ENCODE data around the gene RCSD1. TPM values are rescaled to one million over a fixed set of nuclear protein-coding genes. Genes with fewer than 3 reads are reported as not detected.

Gene RCSD1
- total RNA-seq, 4 donors from 2014 or later, result 16.8 to 19.0 (median 18.5) TPM

DNA sequence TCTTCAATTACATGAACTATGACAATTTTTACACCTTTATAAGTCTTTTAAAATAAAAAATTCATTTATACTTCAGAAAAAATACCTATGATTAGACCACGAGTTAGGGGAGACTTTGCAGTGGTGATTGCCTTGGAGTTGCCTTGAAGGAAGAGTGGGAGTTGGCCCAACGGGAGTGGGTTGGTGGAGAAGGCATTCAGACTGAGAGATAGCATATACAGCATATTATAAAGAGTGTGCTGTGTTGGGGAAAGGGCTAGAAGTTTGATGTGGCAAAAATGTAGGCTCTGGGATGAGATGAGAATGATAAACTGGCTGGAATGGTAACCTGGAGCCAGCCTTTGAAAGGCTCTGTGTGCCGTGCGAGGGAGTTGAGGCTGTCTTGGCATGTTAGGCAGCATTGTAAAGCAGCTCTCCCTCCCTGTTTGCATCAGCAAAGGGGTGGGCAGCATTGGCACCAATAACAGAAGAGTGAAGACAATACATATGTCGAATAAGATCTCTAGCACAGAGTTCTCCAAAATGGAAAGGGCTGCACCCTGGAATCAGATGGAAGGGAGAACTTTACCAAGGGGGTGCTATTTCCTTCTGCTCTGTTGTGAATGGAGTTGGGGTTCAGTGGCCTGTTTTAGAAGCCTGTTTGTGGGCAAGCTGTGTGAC lies 116.1 kb downstream of the RCSD1 start:
- Histone ChIP-seq H3K27me3 (no peaks in the 10 kb centered on the region), H3K4me1 (peaks cover 11 to 76% (median 46%) of the 10 kb centered on the region in 4 donors), H3K27ac (replicated peaks in 1 of 4) (no peak overlapping the region), H3K4me3 (no peak overlapping the region), H3K9me3 (no peaks in the 10 kb centered on the region), H3K36me3 (no peaks in the 10 kb centered on the region)
- WGBS, result 75% methylated on average over 5 of the region's 5 CpGs
- intact Hi-C loops (cut with DNase I), result no loop called here
- DNase-seq (ENCODE audit: extremely low spot score), result no peak
- TF ChIP-seq POLR2AphosphoS5 (IDR thresholded peaks at IDR 0.05) (no peak), EP300 (IDR thresholded peaks at IDR 0.05) (no peak), POLR2A (IDR thresholded peaks at IDR 0.05; ENCODE audit: low read depth) (no peak)
- TF ChIP-seq, protein P1, sequence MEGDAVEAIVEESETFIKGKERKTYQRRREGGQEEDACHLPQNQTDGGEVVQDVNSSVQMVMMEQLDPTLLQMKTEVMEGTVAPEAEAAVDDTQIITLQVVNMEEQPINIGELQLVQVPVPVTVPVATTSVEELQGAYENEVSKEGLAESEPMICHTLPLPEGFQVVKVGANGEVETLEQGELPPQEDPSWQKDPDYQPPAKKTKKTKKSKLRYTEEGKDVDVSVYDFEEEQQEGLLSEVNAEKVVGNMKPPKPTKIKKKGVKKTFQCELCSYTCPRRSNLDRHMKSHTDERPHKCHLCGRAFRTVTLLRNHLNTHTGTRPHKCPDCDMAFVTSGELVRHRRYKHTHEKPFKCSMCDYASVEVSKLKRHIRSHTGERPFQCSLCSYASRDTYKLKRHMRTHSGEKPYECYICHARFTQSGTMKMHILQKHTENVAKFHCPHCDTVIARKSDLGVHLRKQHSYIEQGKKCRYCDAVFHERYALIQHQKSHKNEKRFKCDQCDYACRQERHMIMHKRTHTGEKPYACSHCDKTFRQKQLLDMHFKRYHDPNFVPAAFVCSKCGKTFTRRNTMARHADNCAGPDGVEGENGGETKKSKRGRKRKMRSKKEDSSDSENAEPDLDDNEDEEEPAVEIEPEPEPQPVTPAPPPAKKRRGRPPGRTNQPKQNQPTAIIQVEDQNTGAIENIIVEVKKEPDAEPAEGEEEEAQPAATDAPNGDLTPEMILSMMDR (IDR thresholded peaks at IDR 0.05), result no peak

DNA sequence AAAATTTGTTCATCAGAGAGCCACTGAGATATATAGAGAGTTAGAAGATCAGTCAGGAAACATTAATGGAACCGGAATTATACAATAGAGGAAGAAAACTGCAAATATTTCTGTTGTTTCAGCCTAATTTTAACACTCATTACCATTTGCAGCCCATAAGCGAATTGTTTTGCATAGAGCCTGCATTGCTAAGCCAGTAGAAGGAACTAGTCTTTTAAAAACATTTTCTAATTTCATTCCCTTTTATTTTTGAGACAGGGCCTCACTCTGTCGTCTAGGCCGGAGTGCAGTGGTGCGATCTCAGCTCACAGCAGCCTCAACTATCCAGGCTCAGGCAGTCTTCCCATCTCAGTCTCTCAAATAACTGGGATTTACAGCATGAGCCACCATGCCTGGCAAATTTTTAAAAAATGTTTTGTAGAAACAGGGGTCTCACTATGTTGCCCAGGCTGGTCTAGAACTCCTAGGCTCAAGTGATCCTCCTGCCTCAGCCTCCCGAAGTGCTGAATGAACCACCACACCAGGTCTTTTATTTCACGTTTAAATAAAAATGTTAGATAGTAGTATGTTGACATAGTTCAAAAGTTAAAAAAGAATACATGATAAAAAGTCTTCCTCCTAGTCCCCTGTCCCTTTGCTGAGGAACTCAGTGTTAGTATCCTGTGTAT lies 117.1 kb downstream of the RCSD1 start:
- TF ChIP-seq POLR2AphosphoS5 (IDR thresholded peaks at IDR 0.05) (no peak), EP300 (IDR thresholded peaks at IDR 0.05) (no peak), POLR2A (IDR thresholded peaks at IDR 0.05; ENCODE audit: low read depth) (no peak)
- TF ChIP-seq, protein P1 (IDR thresholded peaks at IDR 0.05), result no peak
- Histone ChIP-seq H3K4me3 (no peak overlapping the region), H3K9me3 (no peaks in the 10 kb centered on the region), H3K36me3 (no peaks in the 10 kb centered on the region), H3K4me1 (peaks cover 15 to 70% (median 52%) of the 10 kb centered on the region in 4 donors), H3K27me3 (no peaks in the 10 kb centered on the region), H3K27ac (replicated peaks in 1 of 4) (no peak overlapping the region)
- no peak for DNase-seq (ENCODE audit: extremely low spot score)
- 86% methylated on average over 7 of the region's 7 CpGs for WGBS
- intact Hi-C loops (cut with DNase I), result no loop called here

GRCh38 chr1:167747988-167748387 lies 118.0 kb downstream of the RCSD1 start:
- H3K27me3 ChIP-seq, result no peaks in the 10 kb centered on the region
- WGBS, result 96% methylated on average over 1 of the region's 1 CpG
- no peaks in the 10 kb centered on the region for H3K9me3 ChIP-seq
- TF ChIP-seq, protein P1 (IDR thresholded peaks at IDR 0.05), result no peak
- TF ChIP-seq EP300 (IDR thresholded peaks at IDR 0.05) (no peak), POLR2AphosphoS5 (IDR thresholded peaks at IDR 0.05) (no peak), POLR2A (IDR thresholded peaks at IDR 0.05; ENCODE audit: low read depth) (no peak)
- no peak overlapping the region for H3K27ac ChIP-seq (replicated peaks in 1 of 4)
- H3K4me1 ChIP-seq, result peaks cover 20 to 77% (median 61%) of the 10 kb centered on the region in 4 donors
- H3K4me3 ChIP-seq, result no peak overlapping the region
- intact Hi-C loops (cut with DNase I), result no loop called here
- no peak for DNase-seq (ENCODE audit: extremely low spot score)
- H3K36me3 ChIP-seq, result no peaks in the 10 kb centered on the region

DNA sequence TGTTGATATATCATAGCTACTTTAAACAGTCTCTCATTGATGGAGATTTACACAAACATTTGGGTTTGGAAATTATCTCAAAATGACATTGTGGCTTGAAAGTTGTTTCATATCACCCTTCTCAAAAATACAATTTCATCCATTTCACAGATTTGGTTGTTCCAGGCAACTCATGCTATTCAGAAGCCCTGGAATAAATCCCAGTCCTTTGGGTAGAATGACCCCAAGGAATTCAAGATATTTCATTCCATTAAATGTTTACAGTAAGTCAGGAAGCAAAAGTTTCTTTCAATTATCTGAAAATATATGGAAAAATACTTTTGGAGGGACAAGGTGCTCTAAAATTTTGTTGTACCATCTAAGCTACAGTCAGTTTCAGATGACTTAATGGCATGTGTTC lies 118.9 kb downstream of the RCSD1 start:
- peaks cover 22 to 79% (median 62%) of the 10 kb centered on the region in 4 donors for H3K4me1 ChIP-seq
- H3K36me3 ChIP-seq, result no peaks in the 10 kb centered on the region
- intact Hi-C loops (cut with DNase I), result no loop called here
- no peak overlapping the region for H3K4me3 ChIP-seq
- no peak for TF ChIP-seq POLR2AphosphoS5 (IDR thresholded peaks at IDR 0.05)
- no peak for TF ChIP-seq EP300 (IDR thresholded peaks at IDR 0.05)
- no peak for TF ChIP-seq POLR2A (IDR thresholded peaks at IDR 0.05; ENCODE audit: low read depth)
- TF ChIP-seq, protein P1 (IDR thresholded peaks at IDR 0.05), result no peak
- no peak overlapping the region for H3K27ac ChIP-seq (replicated peaks in 1 of 4)
- no peaks in the 10 kb centered on the region for H3K27me3 ChIP-seq
- no peaks in the 10 kb centered on the region for H3K9me3 ChIP-seq
- DNase-seq (ENCODE audit: extremely low spot score), result no peak
